PC-9 (cell line): Measurements from ENCODE around the gene PCDHGA1.

Experiments used
- CTCF ChIP-seq: fragments of 200-600 bp; sonication (generic); conservative IDR thresholded peaks from 2 replicates; pipeline ENCODE4 v1.6.1; 2017; ENCODE audit warnings: mixed run types, antibody characterized with exemption, mild to moderate bottlenecking, moderate library complexity
- EZH2 ChIP-seq: fragments of 200-600 bp; sonication (generic); IDR thresholded peaks from 2 replicates; pipeline ENCODE4 v1.8.0; 2017; ENCODE audit warnings: antibody characterized with exemption, low read depth

GRCh38 chr5:141523991-141524390 lies 193.7 kb downstream of the PCDHGA1 start:
- no peak for TF ChIP-seq CTCF
- TF ChIP-seq EZH2: no peak
